ENCODE measurements around the gene ERMP1.

The ERMP1 gene

GRCh38 chr9:5873439-5873838, 40.5 kb upstream of the ERMP1 start:
- DNase-seq (ENCODE audit: low read depth) = no peak
- no peak for TF ChIP-seq CTCF (IDR thresholded peaks at IDR 0.05; ENCODE audit: low read depth, low read length, missing control alignments)
- H3K4me3 ChIP-seq (ENCODE audit: low read depth, low read length) = no peak overlapping the region

GRCh38 chr9:5872511-5872910, 39.6 kb upstream of the ERMP1 start:
- no peak for TF ChIP-seq CTCF (IDR thresholded peaks at IDR 0.05; ENCODE audit: low read depth, low read length, missing control alignments)
- H3K4me3 ChIP-seq (ENCODE audit: low read depth, low read length) = no peak overlapping the region
- DNase-seq (ENCODE audit: low read depth) = no peak

GRCh38 chr9:5871785-5872184, 38.9 kb upstream of the ERMP1 start:
- no peak for DNase-seq (ENCODE audit: low read depth)
- TF ChIP-seq CTCF (IDR thresholded peaks at IDR 0.05; ENCODE audit: low read depth, low read length, missing control alignments) = no peak
- no peak overlapping the region for H3K4me3 ChIP-seq (ENCODE audit: low read depth, low read length)

- TF ChIP-seq CTCF (IDR thresholded peaks at IDR 0.05; ENCODE audit: low read depth, low read length, missing control alignments) = no peak
- no peak for DNase-seq (ENCODE audit: low read depth)
- H3K4me3 ChIP-seq (ENCODE audit: low read depth, low read length) = no peak overlapping the region
These were observed 37.8 kb upstream of the ERMP1 start for GRCh38 chr9:5870691-5871090.

GRCh38 chr9:5870020-5870339, 37.1 kb upstream of the ERMP1 start:
- no peak overlapping the region for H3K4me3 ChIP-seq (ENCODE audit: low read depth, low read length)
- TF ChIP-seq CTCF (IDR thresholded peaks at IDR 0.05; ENCODE audit: low read depth, low read length, missing control alignments) = no peak
- DNase-seq (ENCODE audit: low read depth) = no peak

GRCh38 chr9:5869315-5870019, 36.5 kb upstream of the ERMP1 start:
- no peak for DNase-seq (ENCODE audit: low read depth)
- TF ChIP-seq CTCF (IDR thresholded peaks at IDR 0.05; ENCODE audit: low read depth, low read length, missing control alignments) = peak; percentile 79
- no peak overlapping the region for H3K4me3 ChIP-seq (ENCODE audit: low read depth, low read length)

- no peak for DNase-seq (ENCODE audit: low read depth)
- no peak for TF ChIP-seq CTCF (IDR thresholded peaks at IDR 0.05; ENCODE audit: low read depth, low read length, missing control alignments)
- H3K4me3 ChIP-seq (ENCODE audit: low read depth, low read length) = no peak overlapping the region
These were observed 35.3 kb upstream of the ERMP1 start for GRCh38 chr9:5868235-5868634.
